Endothelial cell of umbilical vein (primary cell): Measurements from ENCODE around the gene DENND2A. TPM values are rescaled to one million over a fixed set of nuclear protein-coding genes. Genes with fewer than 3 reads are reported as not detected.

Source experiments
- BruUV-seq: library from RNA; stranded (reverse); fragments of 400-500 nt; replicated peaks from 2 replicates; lab custom pipeline; 2021; lab: Mats Ljungman, UMichigan
- CTCF ChIA-PET: fragments of 300-600, 350-600 bp; sonication (Branson Sonifier 250); formaldehyde crosslinking; loops from one replicate; lab custom pipeline; 2021; ENCODE audit warnings: antibody characterized with exemption, inconsistent platforms; lab: Charles Lee
- POLR2A ChIA-PET: fragments of 300-600, 350-600 bp; sonication (Branson Sonifier 250); formaldehyde crosslinking; loops from one replicate; lab custom pipeline; 2021; ENCODE audit warnings: antibody characterized with exemption, inconsistent platforms; lab: Charles Lee
- DNase-seq: peaks from one replicate; pipeline ENCODE4 v3.0.0-alpha.2; 2011; ENCODE audit warnings: low read depth, low spot score
- FAIRE-seq: peaks from 2 replicates; lab custom pipeline; 2011; peaks lifted over from hg19 to GRCh38; lab: Jason Lieb, UNC
- H2AFZ ChIP-seq: 2 replicates; pipeline ENCODE4 v1.6.0; 2012; ENCODE audit warnings: low read depth, low read length, control low read depth, inconsistent platforms
- H3K27ac ChIP-seq: 2 replicates; pipeline ENCODE4 v1.5.1; 2011; ENCODE audit warnings: low read depth, mild to moderate bottlenecking, control low read depth, low read length, moderate library complexity; ENCODE audit not compliant: insufficient read depth
- H3K27me3 ChIP-seq, 2 experiments: 2 replicates each; pipeline versions ENCODE4 v1.6.0 to v1.6.1; 2011; ENCODE audit warnings: low read length in 2 of 2, mixed read lengths in 1 of 2; ENCODE audit not compliant: control insufficient read depth in 2 of 2, insufficient read depth in 2 of 2
- H3K36me3 ChIP-seq, 2 experiments: 2 replicates in 1 of 2; 3 replicates in 1 of 2; pipeline ENCODE4 v1.5.1; 2011; ENCODE audit warnings: low read length in 2 of 2, mild to moderate bottlenecking in 1 of 2, moderate library complexity in 1 of 2; ENCODE audit not compliant: control insufficient read depth in 2 of 2, insufficient read depth in 2 of 2; ENCODE audit errors: extremely low read depth in 1 of 2
- H3K4me1 ChIP-seq: 3 replicates; pipeline ENCODE4 v1.5.1; 2011; ENCODE audit warnings: mild to moderate bottlenecking, low read length; ENCODE audit not compliant: control insufficient read depth, insufficient read depth; ENCODE audit errors: extremely low read depth
- H3K4me2 ChIP-seq: 2 replicates; pipeline ENCODE4 v1.6.1; 2011; ENCODE audit warnings: low read length, control low read depth, mixed read lengths; ENCODE audit not compliant: insufficient read depth
- H3K4me3 ChIP-seq, 3 experiments: fragments of 200-600 bp in 1 of 3; sonication (generic), shearing (Covaris generic) in 1 of 3; replicated peaks in 1 of 3; 2 replicates each; pipeline ENCODE4 v1.5.1; 2011 to 2016; ENCODE audit warnings: control low read depth in 3 of 3, low read length in 3 of 3, mild to moderate bottlenecking in 2 of 3, inconsistent platforms in 1 of 3, low read depth in 1 of 3, moderate library complexity in 1 of 3; ENCODE audit not compliant: insufficient read depth in 1 of 3
- H3K79me2 ChIP-seq: 2 replicates; pipeline ENCODE4 v1.6.0; 2012; ENCODE audit warnings: low read length, inconsistent platforms; ENCODE audit not compliant: control insufficient read depth, insufficient read depth
- H3K9ac ChIP-seq: replicated peaks from 2 replicates; pipeline ENCODE3; 2011; ENCODE audit warnings: low read length, control low read depth; ENCODE audit not compliant: insufficient read depth; ENCODE audit errors: extremely low read depth
- H3K9me1 ChIP-seq: replicated peaks from 3 replicates; pipeline ENCODE4 v1.6.0; 2011; ENCODE audit warnings: mild to moderate bottlenecking, low read length; ENCODE audit not compliant: control insufficient read depth, insufficient read depth; ENCODE audit errors: extremely low read depth
- H3K9me3 ChIP-seq: replicated peaks from 2 replicates; pipeline ENCODE4 v1.5.1; 2012; ENCODE audit warnings: low read length, inconsistent platforms; ENCODE audit not compliant: control insufficient read depth, insufficient read depth
- H4K20me1 ChIP-seq: replicated peaks from 2 replicates; pipeline ENCODE3; 2011; ENCODE audit warnings: mild to moderate bottlenecking, low read length; ENCODE audit not compliant: control insufficient read depth, insufficient read depth; ENCODE audit errors: extremely low read depth
- EZH2 ChIP-seq: IDR thresholded peaks from 2 replicates; pipeline ENCODE4 v1.6.1; 2012; ENCODE audit warnings: borderline replicate concordance, low read depth, mild to moderate bottlenecking, moderate library complexity, low read length, inconsistent platforms; ENCODE audit not compliant: severe bottlenecking
- FOS ChIP-seq: IDR thresholded peaks from 2 replicates; pipeline ENCODE4 v1.6.1; 2011; ENCODE audit warnings: mild to moderate bottlenecking, low read length, moderate library complexity, borderline replicate concordance; ENCODE audit not compliant: insufficient read depth
- GATA2 ChIP-seq: IDR thresholded peaks from 2 replicates; pipeline ENCODE4 v1.7.0; 2011; ENCODE audit warnings: low read depth, mild to moderate bottlenecking, moderate library complexity, mixed read lengths, low read length; ENCODE audit not compliant: insufficient read length, insufficient read depth
- JUN ChIP-seq: IDR thresholded peaks from 2 replicates; pipeline ENCODE4 v1.6.1; 2011; ENCODE audit warnings: borderline replicate concordance, low read depth; ENCODE audit not compliant: insufficient read length, insufficient read depth
- MYC ChIP-seq: IDR thresholded peaks from one replicate; pipeline ENCODE4 v1.6.1; 2011; ENCODE audit warnings: mild to moderate bottlenecking, low read depth, low read length
- POLR2A ChIP-seq: IDR thresholded peaks from 2 replicates; pipeline ENCODE4 v1.6.1; 2012; ENCODE audit warnings: low read depth, mild to moderate bottlenecking, control low read depth, low read length
- POLR2AphosphoS5 ChIP-seq: IDR thresholded peaks from 2 replicates; pipeline ENCODE4 v1.6.1; 2012; ENCODE audit warnings: low read depth, mild to moderate bottlenecking, control low read depth, low read length, moderate library complexity; ENCODE audit not compliant: insufficient read depth
- dilution Hi-C: fragments of 300-500 bp; cut with MboI; formaldehyde crosslinking; loops from one replicate; pipeline ENCODE4 v1.15.0; 2019; ENCODE audit warnings: low sequenced_read_pairs; ENCODE audit not compliant: extremely low pct_ligation_motif_present
- intact Hi-C: fragments of 100-400 bp; cut with micrococcal nuclease; formaldehyde crosslinking; loops from one replicate; pipeline ENCODE4 v1.10.0; 2022
- polyA plus RNA-seq, 4 experiments: library from polyadenylated mRNA; depleted of rRNA in 3 of 4; stranded (reverse) in 3 of 4; unstranded in 1 of 4; fragments of >200 nt; gene quantifications; 2 replicates each; pipeline versions ENCODE4 v1.2.1 to v1.2.3, GENCODE V29; 2011 to 2012; ENCODE audit warnings: missing spikeins in 1 of 4
- total RNA-seq: library from RNA; stranded (reverse); gene quantifications from 2 replicates; pipeline ENCODE4 v1.2.3, GENCODE V29; 2021
- TF ChIP-seq, protein P1 (sequence below): IDR thresholded peaks from 2 replicates; pipeline ENCODE4 v1.6.1; 2011; ENCODE audit not compliant: insufficient read depth, insufficient read length
- TF ChIP-seq, protein P2 (sequence below), 2 donors: IDR thresholded peaks; 1 replicate in 1 of 2; 2 replicates in 1 of 2; pipeline ENCODE4 v1.5.1; 2011; ENCODE audit warnings: low read length in 2 of 2, mild to moderate bottlenecking in 2 of 2, moderate library complexity in 2 of 2, control low read depth in 1 of 2, inconsistent platforms in 1 of 2, low read depth in 1 of 2; ENCODE audit not compliant: insufficient read depth in 1 of 2; ENCODE audit errors: extremely low read depth in 1 of 2

DENND2A gene
- total and polyA plus RNA-seq, 2 donors (not counting 3 experiments of a cell fraction or from before 2014, with no cell fraction given), result 0.33 TPM; not detected in 1

DNA sequence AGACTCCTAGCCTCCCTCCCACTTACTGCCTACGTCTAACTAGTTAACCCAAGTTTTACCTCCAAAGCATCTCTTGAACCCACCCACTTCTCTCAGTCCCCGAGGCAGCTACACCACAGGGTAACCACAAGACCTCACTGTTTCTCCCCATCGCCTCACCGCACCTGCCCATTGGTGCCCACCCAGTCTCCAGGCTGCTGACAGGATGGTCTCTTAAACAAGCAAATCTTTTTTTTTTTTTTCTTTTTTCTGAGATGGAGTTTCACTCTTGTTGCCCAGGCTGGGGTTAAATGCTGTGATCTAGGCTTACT is 47.0 kb downstream of the DENND2A start:
- no peak overlapping the region for H3K27ac ChIP-seq
- H3K27me3 ChIP-seq, result peaks cover 0 to 5% of the 10 kb centered on the region in 2 experiments
- DNase-seq (no peak), FAIRE-seq (no peak)
- H3K9me3 ChIP-seq, result no peaks in the 10 kb centered on the region
- dilution Hi-C loops (no loop called here), intact Hi-C loops (no loop called here)
- POLR2A ChIA-PET, result no interaction called here
- H3K4me3 ChIP-seq, result no peak overlapping the region
- H3K4me2 ChIP-seq, result no peak overlapping the region
- no TSS peak for BruUV-seq
- no peaks in the 10 kb centered on the region for H4K20me1 ChIP-seq
- no peaks in the 10 kb centered on the region for H3K4me1 ChIP-seq
- no peaks in the 10 kb centered on the region for H3K36me3 ChIP-seq
- H3K9ac ChIP-seq, result no peak overlapping the region
- TF ChIP-seq POLR2AphosphoS5 (no peak), MYC (no peak), GATA2 (no peak), JUN (no peak), EZH2 (no peak), POLR2A (no peak), FOS (no peak)
- TF ChIP-seq, protein P1, sequence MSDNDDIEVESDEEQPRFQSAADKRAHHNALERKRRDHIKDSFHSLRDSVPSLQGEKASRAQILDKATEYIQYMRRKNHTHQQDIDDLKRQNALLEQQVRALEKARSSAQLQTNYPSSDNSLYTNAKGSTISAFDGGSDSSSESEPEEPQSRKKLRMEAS, result no peak
- TF ChIP-seq, protein P2, sequence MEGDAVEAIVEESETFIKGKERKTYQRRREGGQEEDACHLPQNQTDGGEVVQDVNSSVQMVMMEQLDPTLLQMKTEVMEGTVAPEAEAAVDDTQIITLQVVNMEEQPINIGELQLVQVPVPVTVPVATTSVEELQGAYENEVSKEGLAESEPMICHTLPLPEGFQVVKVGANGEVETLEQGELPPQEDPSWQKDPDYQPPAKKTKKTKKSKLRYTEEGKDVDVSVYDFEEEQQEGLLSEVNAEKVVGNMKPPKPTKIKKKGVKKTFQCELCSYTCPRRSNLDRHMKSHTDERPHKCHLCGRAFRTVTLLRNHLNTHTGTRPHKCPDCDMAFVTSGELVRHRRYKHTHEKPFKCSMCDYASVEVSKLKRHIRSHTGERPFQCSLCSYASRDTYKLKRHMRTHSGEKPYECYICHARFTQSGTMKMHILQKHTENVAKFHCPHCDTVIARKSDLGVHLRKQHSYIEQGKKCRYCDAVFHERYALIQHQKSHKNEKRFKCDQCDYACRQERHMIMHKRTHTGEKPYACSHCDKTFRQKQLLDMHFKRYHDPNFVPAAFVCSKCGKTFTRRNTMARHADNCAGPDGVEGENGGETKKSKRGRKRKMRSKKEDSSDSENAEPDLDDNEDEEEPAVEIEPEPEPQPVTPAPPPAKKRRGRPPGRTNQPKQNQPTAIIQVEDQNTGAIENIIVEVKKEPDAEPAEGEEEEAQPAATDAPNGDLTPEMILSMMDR (IDR thresholded peaks at IDR 0.05; ENCODE audit: extremely low read depth in 1 of 2, insufficient read depth in 1 of 2, low read depth in 1 of 2, low read length in 2 of 2), result no peak
- no peak overlapping the region for H2AFZ ChIP-seq
- no peaks in the 10 kb centered on the region for H3K79me2 ChIP-seq
- H3K9me1 ChIP-seq, result no peaks in the 10 kb centered on the region
- CTCF ChIA-PET, result no interaction called here
